SU-DHL-6 (cell line): Measurements from ENCODE around the gene RNF181.

Source experiments
- H2AFZ ChIP-seq: fragments of 200-600 bp; sonication (generic); 2 replicates; pipeline ENCODE4 v1.6.1; 2014; ENCODE audit warnings: low read depth, mild to moderate bottlenecking, moderate library complexity, mixed read lengths, antibody characterized with exemption, low read length; ENCODE audit not compliant: severe bottlenecking
- H3F3A ChIP-seq: fragments of 200-600 bp; shearing (Covaris generic); 2 replicates; pipeline ENCODE4 v1.6.0; 2016; ENCODE audit warnings: antibody characterized with exemption, mild to moderate bottlenecking; ENCODE audit not compliant: insufficient read depth
- H3K27ac ChIP-seq: fragments of 200-600 bp; sonication (generic); 2 replicates; pipeline ENCODE4 v1.5.1; 2016; ENCODE audit warnings: low read depth, mild to moderate bottlenecking, low read length, moderate library complexity, mixed read lengths
- H3K27me3 ChIP-seq: fragments of 200-600 bp; sonication (generic), shearing (Covaris generic); 2 replicates; pipeline ENCODE4 v1.6.0; 2014; ENCODE audit warnings: mild to moderate bottlenecking, low read length
- H3K36me3 ChIP-seq: fragments of 200-600 bp; sonication (generic); 2 replicates; pipeline ENCODE4 v1.6.1; 2014; ENCODE audit warnings: mild to moderate bottlenecking, low read length, mixed read lengths
- H3K4me2 ChIP-seq: fragments of 300-600, 200-600 bp; shearing (Covaris generic), sonication (generic); 2 replicates; pipeline ENCODE4 v1.6.0; 2014; ENCODE audit warnings: low read length, low read depth, mild to moderate bottlenecking; ENCODE audit not compliant: poor library complexity, severe bottlenecking
- H3K4me3 ChIP-seq: fragments of 200-600 bp; sonication (generic); 2 replicates; pipeline ENCODE4 v1.5.1; 2014; ENCODE audit warnings: antibody characterized with exemption, low read length, mild to moderate bottlenecking, mixed read lengths; ENCODE audit not compliant: insufficient read depth, poor library complexity, severe bottlenecking
- H3K79me2 ChIP-seq: fragments of 200-600 bp; sonication (generic); 2 replicates; pipeline ENCODE4 v1.6.1; 2014; ENCODE audit warnings: mild to moderate bottlenecking, low read length, moderate library complexity; ENCODE audit not compliant: insufficient read depth
- H3K9ac ChIP-seq: fragments of 200-600 bp; sonication (generic); 2 replicates; pipeline ENCODE4 v1.7.0; 2014; ENCODE audit warnings: mild to moderate bottlenecking, low read length
- H3K9me2 ChIP-seq: fragments of 200-600 bp; sonication (generic); replicated peaks from 2 replicates; pipeline ENCODE4 v1.6.1; 2014; ENCODE audit warnings: low read length; ENCODE audit not compliant: insufficient read depth
- H3K9me3 ChIP-seq: fragments of 200-600 bp; sonication (generic); 2 replicates; pipeline ENCODE4 v1.6.1; 2014; ENCODE audit warnings: low read length, mixed read lengths; ENCODE audit not compliant: insufficient read depth
- H4K20me1 ChIP-seq: fragments of 200-600 bp; sonication (generic); 2 replicates; pipeline ENCODE4 v1.6.1; 2014; ENCODE audit warnings: low read depth, mild to moderate bottlenecking, antibody characterized with exemption, low read length, moderate library complexity, mixed read lengths
- CTCF ChIP-seq: fragments of 200-600 bp; sonication (generic); IDR thresholded peaks from one replicate; pipeline ENCODE4 v1.5.1; 2017; ENCODE audit warnings: antibody characterized with exemption, mild to moderate bottlenecking, low read length, moderate library complexity; ENCODE audit not compliant: insufficient read depth, poor library complexity, severe bottlenecking
- EZH2phosphoT487 ChIP-seq: fragments of 200-600 bp; sonication (generic), shearing (Covaris generic); conservative IDR thresholded peaks from 2 replicates; pipeline ENCODE4 v1.6.1; 2018; ENCODE audit warnings: mild to moderate bottlenecking, antibody characterized with exemption, low read length, moderate library complexity, mixed read lengths

RNF181 gene

GRCh38 chr2:85599468-85600234, 4.1 kb downstream of the RNF181 start:
- Histone ChIP-seq H3K4me3 (no peak overlapping the region), H3K79me2 (peaks cover 15% of the 10 kb centered on the region), H3K27me3 (no peaks in the 10 kb centered on the region), H3K27ac (no peak overlapping the region), H3K9ac (no peak overlapping the region), H3F3A (no peaks in the 10 kb centered on the region), H3K9me3 (no peaks in the 10 kb centered on the region), H3K9me2 (no peaks in the 10 kb centered on the region), H3K36me3 (no peaks in the 10 kb centered on the region), H2AFZ (no peak overlapping the region), H3K4me2 (no peak overlapping the region), H4K20me1 (no peaks in the 10 kb centered on the region)
- TF ChIP-seq EZH2phosphoT487 (no peak), CTCF (no peak)

GRCh38 chr2:85600235-85600575, 4.7 kb downstream of the RNF181 start:
- H2AFZ ChIP-seq: no peak overlapping the region
- no peaks in the 10 kb centered on the region for H3K9me3 ChIP-seq
- H3K36me3 ChIP-seq: no peaks in the 10 kb centered on the region
- no peaks in the 10 kb centered on the region for H3F3A ChIP-seq
- TF ChIP-seq CTCF: no peak
- no peak for TF ChIP-seq EZH2phosphoT487
- H3K9ac ChIP-seq: no peak overlapping the region
- H4K20me1 ChIP-seq: no peaks in the 10 kb centered on the region
- no peaks in the 10 kb centered on the region for H3K27me3 ChIP-seq
- no peak overlapping the region for H3K4me2 ChIP-seq
- H3K27ac ChIP-seq: no peak overlapping the region
- H3K9me2 ChIP-seq: no peaks in the 10 kb centered on the region
- H3K79me2 ChIP-seq: peaks cover 15% of the 10 kb centered on the region
- H3K4me3 ChIP-seq: no peak overlapping the region

- Histone ChIP-seq H3K9me3 (no peaks in the 10 kb centered on the region), H3F3A (no peaks in the 10 kb centered on the region), H3K9ac (no peak overlapping the region), H3K36me3 (no peaks in the 10 kb centered on the region), H3K9me2 (no peaks in the 10 kb centered on the region), H3K27me3 (no peaks in the 10 kb centered on the region), H3K4me2 (no peak overlapping the region), H2AFZ (no peak overlapping the region), H3K4me3 (no peak overlapping the region), H3K79me2 (peaks cover 10% of the 10 kb centered on the region), H3K27ac (no peak overlapping the region), H4K20me1 (no peaks in the 10 kb centered on the region)
- TF ChIP-seq EZH2phosphoT487 (no peak), CTCF (no peak)
These were observed 5.6 kb downstream of the RNF181 start for GRCh38 chr2:85600951-85601770.
